Hepatocyte (in vitro differentiated cells): ENCODE results near the gene VPS45. TPM values are rescaled to one million over a fixed set of nuclear protein-coding genes. Genes with fewer than 3 reads are reported as not detected.
A peak's percentile ranks its signal among the peaks of the same experiment; 100 is the strongest.

Experiments
- DNase-seq: peaks from one replicate; pipeline ENCODE4 v3.0.0-alpha.2; 2016; ENCODE audit warnings: low spot score
- H2AFZ ChIP-seq: fragments of 200-600 bp; sonication (generic); 2 replicates; pipeline ENCODE4 v1.6.0; 2016; ENCODE audit warnings: antibody characterized with exemption, mild to moderate bottlenecking
- H3K27ac ChIP-seq: fragments of 200-600 bp; sonication (generic); 2 replicates; pipeline ENCODE4 v1.5.1; 2016; ENCODE audit warnings: mild to moderate bottlenecking
- H3K27me3 ChIP-seq: fragments of 200-600 bp; sonication (generic); 2 replicates; pipeline ENCODE4 v1.6.1; 2016
- H3K36me3 ChIP-seq: fragments of 200-600 bp; sonication (generic); replicated peaks from 2 replicates; pipeline ENCODE4 v1.5.1; 2016; ENCODE audit warnings: low read depth; ENCODE audit not compliant: insufficient read depth
- H3K4me1 ChIP-seq: fragments of 200-600 bp; sonication (generic); 2 replicates; pipeline ENCODE4 v1.5.1; 2016; ENCODE audit warnings: mild to moderate bottlenecking, moderate library complexity; ENCODE audit not compliant: insufficient read depth
- H3K4me2 ChIP-seq: fragments of 200-600 bp; sonication (generic); 2 replicates; pipeline ENCODE4 v1.6.0; 2016
- H3K4me3 ChIP-seq: fragments of 200-600 bp; sonication (generic); 2 replicates; pipeline ENCODE4 v1.5.1; 2016; ENCODE audit warnings: mild to moderate bottlenecking
- H3K79me2 ChIP-seq: fragments of 200-600 bp; sonication (generic); 2 replicates; pipeline ENCODE4 v1.6.0; 2017; ENCODE audit warnings: mild to moderate bottlenecking
- H3K9me2 ChIP-seq: fragments of 200-600 bp; sonication (generic); replicated peaks from 2 replicates; pipeline ENCODE4 v1.6.0; 2017; ENCODE audit warnings: mild to moderate bottlenecking; ENCODE audit not compliant: insufficient read depth
- H3K9me3 ChIP-seq: fragments of 200-600 bp; sonication (generic); 2 replicates; pipeline ENCODE4 v1.5.1; 2016; ENCODE audit warnings: low read depth, mild to moderate bottlenecking
- H4K20me1 ChIP-seq: fragments of 200-600 bp; sonication (generic); 2 replicates; pipeline ENCODE4 v1.6.0; 2016; ENCODE audit warnings: mild to moderate bottlenecking; ENCODE audit not compliant: insufficient read depth, poor library complexity, severe bottlenecking
- EZH2 ChIP-seq: fragments of 200-600 bp; sonication (generic); IDR thresholded peaks from 2 replicates; pipeline ENCODE4 v1.6.1; 2016; ENCODE audit warnings: antibody characterized with exemption, mild to moderate bottlenecking, borderline replicate concordance
- EZH2phosphoT487 ChIP-seq: fragments of 200-600 bp; sonication (generic); IDR thresholded peaks from one replicate; pipeline ENCODE4 v1.6.1; 2018; ENCODE audit warnings: antibody characterized with exemption, mild to moderate bottlenecking, low read depth, moderate library complexity; ENCODE audit not compliant: unreplicated experiment, severe bottlenecking
- WGBS: methylation state at CpG from one replicate; pipeline ENCODE4 v1.1.6; 2016; ENCODE audit warnings: low lambda C conversion rate; ENCODE audit errors: missing lambda C conversion rate; 5-methylcytosine and 5-hydroxymethylcytosine counted together
- polyA plus RNA-seq: library from polyadenylated mRNA; unstranded; fragments of >200 nt; fragmentation: Nextera tagmentation; extraction: Ambion mirVana; gene quantifications from 2 replicates; pipeline ENCODE4 v1.2.1, GENCODE V29; 2016
- total RNA-seq: library from RNA; depleted of rRNA; stranded (reverse); fragments of >200 nt; gene quantifications from 2 replicates; pipeline ENCODE4 v1.2.3, GENCODE V29; 2014
- TF ChIP-seq, protein P1 (sequence below): fragments of 200-600 bp; sonication (generic); IDR thresholded peaks from 2 replicates; pipeline ENCODE4 v1.5.1; 2016; ENCODE audit warnings: antibody characterized with exemption, mild to moderate bottlenecking; ENCODE audit not compliant: poor library complexity

Gene VPS45
- total and polyA plus RNA-seq, 2 experiments from 2014 or later: 23.8 to 37.1 TPM

GRCh38 chr1:150156868-150157603 lies 89.5 kb downstream of the VPS45 start:
- DNase-seq: no peak
- Histone ChIP-seq H3K9me2 (no peaks in the 10 kb centered on the region), H4K20me1 (no peaks in the 10 kb centered on the region), H3K27me3 (no peaks in the 10 kb centered on the region), H3K27ac (no peak overlapping the region), H3K79me2 (peaks cover 14% of the 10 kb centered on the region), H2AFZ (no peak overlapping the region), H3K4me3 (no peak overlapping the region), H3K36me3 (no peaks in the 10 kb centered on the region), H3K4me2 (no peak overlapping the region), H3K9me3 (no peaks in the 10 kb centered on the region), H3K4me1 (peaks cover 10% of the 10 kb centered on the region)
- TF ChIP-seq, protein P1, sequence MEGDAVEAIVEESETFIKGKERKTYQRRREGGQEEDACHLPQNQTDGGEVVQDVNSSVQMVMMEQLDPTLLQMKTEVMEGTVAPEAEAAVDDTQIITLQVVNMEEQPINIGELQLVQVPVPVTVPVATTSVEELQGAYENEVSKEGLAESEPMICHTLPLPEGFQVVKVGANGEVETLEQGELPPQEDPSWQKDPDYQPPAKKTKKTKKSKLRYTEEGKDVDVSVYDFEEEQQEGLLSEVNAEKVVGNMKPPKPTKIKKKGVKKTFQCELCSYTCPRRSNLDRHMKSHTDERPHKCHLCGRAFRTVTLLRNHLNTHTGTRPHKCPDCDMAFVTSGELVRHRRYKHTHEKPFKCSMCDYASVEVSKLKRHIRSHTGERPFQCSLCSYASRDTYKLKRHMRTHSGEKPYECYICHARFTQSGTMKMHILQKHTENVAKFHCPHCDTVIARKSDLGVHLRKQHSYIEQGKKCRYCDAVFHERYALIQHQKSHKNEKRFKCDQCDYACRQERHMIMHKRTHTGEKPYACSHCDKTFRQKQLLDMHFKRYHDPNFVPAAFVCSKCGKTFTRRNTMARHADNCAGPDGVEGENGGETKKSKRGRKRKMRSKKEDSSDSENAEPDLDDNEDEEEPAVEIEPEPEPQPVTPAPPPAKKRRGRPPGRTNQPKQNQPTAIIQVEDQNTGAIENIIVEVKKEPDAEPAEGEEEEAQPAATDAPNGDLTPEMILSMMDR: no peak
- TF ChIP-seq EZH2 (no peak), EZH2phosphoT487 (no peak)
- 92% methylated on average over 16 of the region's 16 CpGs for WGBS

- no peak overlapping the region for H3K4me2 ChIP-seq
- H3K4me1 ChIP-seq: peaks cover 17% of the 10 kb centered on the region
- TF ChIP-seq, protein P1: no peak
- no peaks in the 10 kb centered on the region for H3K9me2 ChIP-seq
- no peaks in the 10 kb centered on the region for H3K9me3 ChIP-seq
- no peaks in the 10 kb centered on the region for H3K36me3 ChIP-seq
- DNase-seq: no peak
- no peak overlapping the region for H2AFZ ChIP-seq
- H3K27me3 ChIP-seq: no peaks in the 10 kb centered on the region
- no peak overlapping the region for H3K27ac ChIP-seq
- WGBS: 90% methylated on average over 7 of the region's 8 CpGs
- no peaks in the 10 kb centered on the region for H4K20me1 ChIP-seq
- no peaks in the 10 kb centered on the region for H3K79me2 ChIP-seq
- no peak overlapping the region for H3K4me3 ChIP-seq
These were observed 92.0 kb downstream of the VPS45 start for GRCh38 chr1:150159550-150159949.

GRCh38 chr1:150160964-150161621 lies 93.5 kb downstream of the VPS45 start:
- H3K4me2 ChIP-seq: no peak overlapping the region
- no peak for DNase-seq
- no peak overlapping the region for H3K4me3 ChIP-seq
- H3K4me1 ChIP-seq: peaks cover 17% of the 10 kb centered on the region
- TF ChIP-seq EZH2phosphoT487: no peak
- TF ChIP-seq EZH2: no peak
- TF ChIP-seq, protein P1: no peak
- H4K20me1 ChIP-seq: no peaks in the 10 kb centered on the region
- no peaks in the 10 kb centered on the region for H3K9me2 ChIP-seq
- peak overlapping the region; percentile 95 for H3K27ac ChIP-seq
- no peak overlapping the region for H2AFZ ChIP-seq
- H3K9me3 ChIP-seq: no peaks in the 10 kb centered on the region
- H3K36me3 ChIP-seq: no peaks in the 10 kb centered on the region
- no peaks in the 10 kb centered on the region for H3K79me2 ChIP-seq
- H3K27me3 ChIP-seq: no peaks in the 10 kb centered on the region
- WGBS: 62% methylated on average over 7 of the region's 7 CpGs
